NCI-H1436 (cell line): ENCODE measurements around the gene IL7R.
"Not testable (repeated sequence)": the region's sequence is repeated elsewhere in the genome, so short reads cannot be mapped to it uniquely, and the experiment has no call there.

Experiments used
- DNase-seq: peaks from one replicate; lab custom pipeline; 2025; lab: John Stamatoyannopoulos, UW

The IL7R gene

GRCh38 chr5:35838370-35839042, 18.2 kb upstream of the IL7R start:
- no peak for DNase-seq

GRCh38 chr5:35842856-35843255, 13.8 kb upstream of the IL7R start:
- no peak for DNase-seq

GRCh38 chr5:35845508-35845907, 11.2 kb upstream of the IL7R start:
- not testable (repeated sequence) for DNase-seq

- no peak for DNase-seq
Observed at GRCh38 chr5:35847491-35847890, 9.2 kb upstream of the IL7R start.

GRCh38 chr5:35847961-35848360, 8.7 kb upstream of the IL7R start:
- DNase-seq = no peak

GRCh38 chr5:35849860-35850259, 6.8 kb upstream of the IL7R start:
- DNase-seq = no peak

GRCh38 chr5:35850967-35851680, 5.6 kb upstream of the IL7R start:
- no peak for DNase-seq

GRCh38 chr5:35852084-35852734, 4.5 kb upstream of the IL7R start:
- DNase-seq = no peak

- DNase-seq = no peak
Observed at GRCh38 chr5:35852773-35853172, 3.9 kb upstream of the IL7R start.

- no peak for DNase-seq
Observed at GRCh38 chr5:35853631-35854030, 3.1 kb upstream of the IL7R start.

- DNase-seq = no peak
Observed at GRCh38 chr5:35854248-35854647, 2.4 kb upstream of the IL7R start.

GRCh38 chr5:35855187-35855586, 1.5 kb upstream of the IL7R start:
- DNase-seq = no peak

- not testable (repeated sequence) for DNase-seq
Observed at GRCh38 chr5:35856186-35856764, 416 bp upstream of the IL7R start.

GRCh38 chr5:35857606-35858205, 1.0 kb downstream of the IL7R start:
- no peak for DNase-seq

GRCh38 chr5:35859101-35859661, 2.5 kb downstream of the IL7R start:
- DNase-seq = no peak

GRCh38 chr5:35860686-35861085, 4.0 kb downstream of the IL7R start:
- DNase-seq = no peak

GRCh38 chr5:35861718-35862117, 5.0 kb downstream of the IL7R start:
- no peak for DNase-seq

- DNase-seq = no peak
Observed at GRCh38 chr5:35862126-35862525, 5.4 kb downstream of the IL7R start.

GRCh38 chr5:35863159-35863558, 6.5 kb downstream of the IL7R start:
- DNase-seq = no peak

GRCh38 chr5:35867998-35868397, 11.3 kb downstream of the IL7R start:
- DNase-seq = no peak

- no peak for DNase-seq
Observed at GRCh38 chr5:35869685-35870277, 13.1 kb downstream of the IL7R start.

- DNase-seq = no peak
Observed at GRCh38 chr5:35870605-35871004, 13.9 kb downstream of the IL7R start.
